Type B pancreatic cell (in vitro differentiated cells): ENCODE results near the gene CLEC2L. TPM values are rescaled to one million over a fixed set of nuclear protein-coding genes. Genes with fewer than 3 reads are reported as not detected.

ENCODE experiments used
- DNase-seq: peaks from one replicate; pipeline ENCODE4 v3.0.0; 2021; ENCODE audit warnings: mixed read lengths; ENCODE audit not compliant: unreplicated experiment; ENCODE audit errors: extremely low spot score
- H3K27ac Mint-ChIP-seq: 2 replicates; pipeline ENCODE4 v1.8.0; 2021; ENCODE audit warnings: mild to moderate bottlenecking, mixed read lengths
- H3K27me3 Mint-ChIP-seq: 2 replicates; pipeline ENCODE4 v1.8.0; 2021; ENCODE audit warnings: mixed read lengths
- H3K36me3 Mint-ChIP-seq: 2 replicates; pipeline ENCODE4 v1.8.0; 2021; ENCODE audit warnings: mixed read lengths
- H3K4me1 Mint-ChIP-seq: one replicate; pipeline ENCODE4 v1.8.0; 2021; ENCODE audit warnings: mixed read lengths; ENCODE audit not compliant: unreplicated experiment
- H3K4me3 Mint-ChIP-seq: 2 replicates; pipeline ENCODE4 v1.8.0; 2021; ENCODE audit warnings: mild to moderate bottlenecking, mixed read lengths
- H3K9me3 Mint-ChIP-seq: 2 replicates; pipeline ENCODE4 v1.8.0; 2021; ENCODE audit warnings: mixed read lengths
- long read RNA-seq: library from polyadenylated mRNA; unstranded; transcript quantifications from one replicate; pipeline ENCODE4 v2.0.0, GENCODE V29; 2020
- total RNA-seq: library from RNA; stranded (reverse); gene quantifications from 2 replicates; pipeline ENCODE4 v1.2.1, GENCODE V29; 2021; ENCODE audit warnings: low replicate concordance
- TF ChIP-seq, protein P1 (sequence below): fragments of 200-600 bp; sonication (generic); conservative IDR thresholded peaks from 2 replicates; pipeline ENCODE4 v1.5.0; 2021; ENCODE audit warnings: antibody characterized with exemption, mild to moderate bottlenecking

The CLEC2L gene
- total RNA-seq = 0.21 and 0.34 TPM in 2 replicates
- long read RNA-seq = 0 reads

DNA sequence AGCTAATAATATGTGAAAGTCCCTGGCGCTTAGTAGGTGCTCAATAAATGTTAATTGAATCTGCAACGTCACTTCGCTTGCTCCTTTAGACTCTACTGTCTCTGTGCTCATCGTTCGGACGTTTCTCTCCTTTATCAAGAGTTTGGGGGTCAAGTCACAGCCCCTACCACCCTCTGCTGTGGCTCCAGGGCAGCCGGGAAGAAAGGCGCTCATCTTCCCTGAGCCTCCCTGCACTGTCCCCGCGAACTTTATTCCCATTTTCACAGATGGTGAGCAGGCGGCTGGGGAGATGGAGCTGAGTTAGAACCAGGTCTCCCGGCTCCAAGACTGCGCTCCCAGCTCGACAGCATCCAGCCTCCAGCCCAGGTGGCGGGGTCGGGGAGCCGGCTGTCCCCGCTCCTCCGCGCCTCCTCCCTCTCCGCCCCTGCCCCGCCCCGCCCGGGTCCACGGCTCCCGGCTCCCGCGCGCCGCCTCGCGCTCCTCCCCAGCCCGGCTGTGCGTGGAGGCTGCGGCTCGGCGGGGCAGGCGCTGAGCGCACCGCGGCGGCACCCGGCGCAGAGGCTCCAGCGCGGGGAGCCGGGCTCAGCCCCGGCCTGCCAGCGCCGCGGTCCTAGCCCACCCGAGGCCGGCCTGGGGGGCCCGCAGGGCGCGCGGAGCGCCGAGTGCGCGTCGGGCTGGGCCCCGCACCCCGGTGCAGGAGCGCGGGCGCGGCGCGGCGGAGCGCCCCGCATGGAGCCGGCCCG, at the start of gene CLEC2L:
Gene CLEC2L, plus strand, starts transcription at position 487 of the 743 bp plus-strand sequence. Its CDS starts 243 bp downstream, at position 730.
- TF ChIP-seq, protein P1, sequence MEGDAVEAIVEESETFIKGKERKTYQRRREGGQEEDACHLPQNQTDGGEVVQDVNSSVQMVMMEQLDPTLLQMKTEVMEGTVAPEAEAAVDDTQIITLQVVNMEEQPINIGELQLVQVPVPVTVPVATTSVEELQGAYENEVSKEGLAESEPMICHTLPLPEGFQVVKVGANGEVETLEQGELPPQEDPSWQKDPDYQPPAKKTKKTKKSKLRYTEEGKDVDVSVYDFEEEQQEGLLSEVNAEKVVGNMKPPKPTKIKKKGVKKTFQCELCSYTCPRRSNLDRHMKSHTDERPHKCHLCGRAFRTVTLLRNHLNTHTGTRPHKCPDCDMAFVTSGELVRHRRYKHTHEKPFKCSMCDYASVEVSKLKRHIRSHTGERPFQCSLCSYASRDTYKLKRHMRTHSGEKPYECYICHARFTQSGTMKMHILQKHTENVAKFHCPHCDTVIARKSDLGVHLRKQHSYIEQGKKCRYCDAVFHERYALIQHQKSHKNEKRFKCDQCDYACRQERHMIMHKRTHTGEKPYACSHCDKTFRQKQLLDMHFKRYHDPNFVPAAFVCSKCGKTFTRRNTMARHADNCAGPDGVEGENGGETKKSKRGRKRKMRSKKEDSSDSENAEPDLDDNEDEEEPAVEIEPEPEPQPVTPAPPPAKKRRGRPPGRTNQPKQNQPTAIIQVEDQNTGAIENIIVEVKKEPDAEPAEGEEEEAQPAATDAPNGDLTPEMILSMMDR = no peak
- Mint-ChIP-seq H3K27me3 (peaks cover 61% of the 10 kb centered on the region), H3K9me3 (peaks cover 4% of the 10 kb centered on the region), H3K27ac (no peak within 1 kb of the TSS), H3K4me3 (peak within 1 kb of the TSS; percentile 83), H3K36me3 (no peaks in the 10 kb centered on the region), H3K4me1 (no peaks in the 10 kb centered on the region)
- DNase-seq = no peak

DNA sequence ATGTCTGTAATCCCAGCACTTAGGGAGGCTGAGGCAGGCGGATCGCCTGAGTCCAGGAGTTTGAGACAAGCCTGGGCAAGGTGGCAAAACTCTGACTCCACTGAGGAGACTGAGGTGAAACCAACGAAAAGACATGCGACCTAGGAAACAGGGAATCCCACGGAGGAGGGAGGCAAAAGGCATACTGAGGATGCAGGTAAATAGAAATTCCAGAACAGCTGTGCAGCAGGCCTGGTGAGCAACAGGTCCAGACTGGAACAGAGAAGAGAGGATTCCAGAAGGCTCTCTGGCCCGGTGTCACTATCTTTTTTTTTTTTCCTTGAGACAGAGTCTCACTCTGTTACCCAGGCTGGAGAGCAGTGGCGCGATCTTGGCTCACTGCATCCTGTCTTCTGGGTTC, 47.3 kb upstream of the CLEC2L start:
- peaks cover 5% of the 10 kb centered on the region for H3K9me3 Mint-ChIP-seq
- no peak overlapping the region for H3K4me3 Mint-ChIP-seq
- TF ChIP-seq, protein P1 = no peak
- no peak for DNase-seq
- peaks cover 13% of the 10 kb centered on the region for H3K36me3 Mint-ChIP-seq
- no peaks in the 10 kb centered on the region for H3K4me1 Mint-ChIP-seq
- H3K27ac Mint-ChIP-seq = no peak overlapping the region
- peaks cover 8% of the 10 kb centered on the region for H3K27me3 Mint-ChIP-seq

DNA sequence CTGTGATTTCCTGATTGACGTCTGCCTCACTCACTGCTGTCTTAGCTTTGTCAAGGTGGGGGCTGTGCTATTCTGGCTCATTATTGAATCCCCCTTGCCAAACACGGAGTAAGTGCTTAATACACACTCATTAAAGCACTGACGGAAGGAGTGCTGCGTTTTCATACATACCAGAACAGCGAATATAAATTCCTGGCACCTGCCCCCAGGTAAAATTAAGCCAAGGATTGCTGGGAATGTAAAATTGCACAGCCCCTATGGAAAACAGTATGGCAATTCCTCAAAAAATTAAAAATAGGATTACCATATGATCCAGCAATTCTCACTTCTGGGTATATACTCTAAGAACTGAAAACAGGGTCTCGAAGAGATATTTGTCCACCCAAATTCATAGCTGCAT, 46.6 kb upstream of the CLEC2L start:
- Mint-ChIP-seq H3K9me3 (peaks cover 5% of the 10 kb centered on the region), H3K4me1 (no peaks in the 10 kb centered on the region)

DNA sequence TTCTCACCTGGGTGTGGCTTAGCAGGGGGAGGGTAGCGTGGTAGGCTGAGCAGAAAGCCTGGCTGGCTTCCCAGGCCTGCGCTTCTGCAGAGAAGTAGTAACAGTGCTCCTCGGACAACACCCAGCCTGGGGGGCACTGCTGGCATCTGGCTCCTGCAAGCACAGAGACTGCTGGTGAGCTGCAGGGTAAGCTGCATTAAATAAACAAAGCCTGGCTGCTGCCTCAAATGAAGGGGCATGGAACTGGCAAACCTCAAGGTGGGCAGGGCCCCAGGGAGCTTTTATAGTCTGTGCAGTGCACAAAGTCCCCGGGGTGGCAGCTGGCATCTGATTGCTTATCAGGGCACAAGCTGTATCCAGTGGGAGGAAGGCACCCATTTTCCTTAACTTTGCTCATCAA, 43.9 kb upstream of the CLEC2L start:
- H3K27ac Mint-ChIP-seq = no peak overlapping the region
- H3K27me3 Mint-ChIP-seq = peaks cover 29% of the 10 kb centered on the region
- no peak overlapping the region for H3K4me3 Mint-ChIP-seq
- TF ChIP-seq, protein P1 = no peak
- DNase-seq = no peak
- no peaks in the 10 kb centered on the region for H3K9me3 Mint-ChIP-seq
- no peaks in the 10 kb centered on the region for H3K36me3 Mint-ChIP-seq
- H3K4me1 Mint-ChIP-seq = no peaks in the 10 kb centered on the region

More for the DNA sequence above, 46.6 kb upstream of the CLEC2L start:
- peaks cover 13% of the 10 kb centered on the region for H3K36me3 Mint-ChIP-seq
- TF ChIP-seq, protein P1 = no peak
- peaks cover 16% of the 10 kb centered on the region for H3K27me3 Mint-ChIP-seq
- H3K27ac Mint-ChIP-seq = no peak overlapping the region
- no peak overlapping the region for H3K4me3 Mint-ChIP-seq
- DNase-seq = no peak

DNA sequence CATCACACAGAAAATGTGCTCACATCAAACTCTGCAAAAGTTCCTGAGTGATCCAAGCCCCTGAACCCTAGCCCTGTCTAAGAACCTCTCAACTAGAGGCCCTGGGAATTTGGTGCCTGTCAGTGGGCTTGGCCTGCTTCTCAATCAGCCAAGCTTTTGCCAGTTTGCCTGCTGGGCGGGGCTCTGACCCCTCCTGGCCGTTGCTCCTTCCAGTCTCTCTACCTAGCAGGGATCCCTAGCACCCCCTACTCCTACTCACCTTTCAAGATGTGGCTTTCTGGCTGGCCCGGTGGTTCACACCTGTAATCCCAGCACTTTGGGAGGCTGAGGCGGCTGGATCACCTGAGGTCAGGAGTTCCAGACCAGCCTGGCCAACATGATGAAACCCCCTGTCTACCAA, 42.1 kb upstream of the CLEC2L start:
- no peaks in the 10 kb centered on the region for H3K36me3 Mint-ChIP-seq
- H3K27ac Mint-ChIP-seq = no peak overlapping the region
- no peaks in the 10 kb centered on the region for H3K4me1 Mint-ChIP-seq
- TF ChIP-seq, protein P1 = no peak
- no peak for DNase-seq
- no peaks in the 10 kb centered on the region for H3K9me3 Mint-ChIP-seq
- peaks cover 43% of the 10 kb centered on the region for H3K27me3 Mint-ChIP-seq
- H3K4me3 Mint-ChIP-seq = peak overlapping the region; percentile 45
